GM12878 (cell line): Measurements from ENCODE around the gene TRIM61. TPM values are rescaled to one million over a fixed set of nuclear protein-coding genes. Genes with fewer than 3 reads are reported as not detected.
A peak's percentile ranks its signal among the peaks of the same experiment; 100 is the strongest.

Experiments
- ATF3 ChIP-seq: IDR thresholded peaks from 2 replicates; pipeline ENCODE4 v1.6.1; 2011; ENCODE audit warnings: low read depth, mild to moderate bottlenecking, low read length, moderate library complexity, borderline replicate concordance; ENCODE audit errors: extremely low read depth
- BRCA1 ChIP-seq: IDR thresholded peaks from 2 replicates; pipeline ENCODE4 v1.6.1; 2011; ENCODE audit warnings: low read depth, low read length, improper control_type of control experiment
- CBX3 ChIP-seq: fragments of 200-600 bp; sonication (generic); IDR thresholded peaks from 2 replicates; pipeline ENCODE4 v1.6.1; 2016; ENCODE audit warnings: low read depth, borderline replicate concordance
- CBX5 ChIP-seq: sonication (generic); IDR thresholded peaks from 2 replicates; pipeline ENCODE4 v1.6.1; 2016; ENCODE audit warnings: low read depth, moderate library complexity, mild to moderate bottlenecking, inconsistent platforms
- CEBPB ChIP-seq, 2 experiments: fragments of 150-350 bp in 1 of 2; IDR thresholded peaks; 2 replicates each; pipeline ENCODE4 v1.6.1; 2012 to 2014; ENCODE audit warnings: low read depth in 2 of 2, low read length in 2 of 2, borderline replicate concordance in 1 of 2, inconsistent platforms in 1 of 2
- CREM ChIP-seq: IDR thresholded peaks from 2 replicates; pipeline ENCODE4 v1.6.1; 2014; ENCODE audit warnings: antibody characterized with exemption, low read depth
- DPF2 ChIP-seq: fragments of 450-650 bp; IDR thresholded peaks from 2 replicates; pipeline ENCODE4 v1.6.1; 2017; ENCODE audit warnings: mild to moderate bottlenecking
- FOXK2 ChIP-seq: fragments of 450-650 bp; IDR thresholded peaks from 2 replicates; pipeline ENCODE4 v1.6.1; 2017; ENCODE audit warnings: mild to moderate bottlenecking, moderate library complexity
- MTA2 ChIP-seq: fragments of 450-650 bp; IDR thresholded peaks from 2 replicates; pipeline ENCODE4 v1.6.1; 2016; ENCODE audit warnings: low read depth, mild to moderate bottlenecking, moderate library complexity
- MTA3 ChIP-seq: IDR thresholded peaks from 2 replicates; pipeline ENCODE4 v1.6.1; 2012; ENCODE audit warnings: low read length, inconsistent platforms, borderline replicate concordance
- MYB ChIP-seq: fragments of 150-350 bp; IDR thresholded peaks from 2 replicates; pipeline ENCODE4 v1.6.1; 2014; ENCODE audit warnings: mild to moderate bottlenecking, low read depth, low read length, borderline replicate concordance
- PAX8 ChIP-seq: fragments of 450-650 bp; IDR thresholded peaks from 2 replicates; pipeline ENCODE4 v1.6.1; 2017; ENCODE audit warnings: mild to moderate bottlenecking, moderate library complexity
- POLR2AphosphoS5 ChIP-seq: IDR thresholded peaks from 2 replicates; pipeline ENCODE4 v1.6.1; 2011; ENCODE audit warnings: mild to moderate bottlenecking, low read length, inconsistent platforms
- REST ChIP-seq: IDR thresholded peaks from 2 replicates; pipeline ENCODE4 v1.6.1; 2012; ENCODE audit warnings: mild to moderate bottlenecking, low read depth, low read length
- RFX5 ChIP-seq: IDR thresholded peaks from 2 replicates; pipeline ENCODE4 v1.6.1; 2011; ENCODE audit warnings: low read depth, low read length, improper control_type of control experiment
- RUNX3 ChIP-seq: IDR thresholded peaks from 2 replicates; pipeline ENCODE4 v1.6.1; 2012; ENCODE audit warnings: low read length, inconsistent platforms
- SKIL ChIP-seq: fragments of 450-650 bp; IDR thresholded peaks from 2 replicates; pipeline ENCODE4 v1.6.1; 2017; ENCODE audit warnings: mild to moderate bottlenecking, low read depth, inconsistent platforms; ENCODE audit not compliant: poor library complexity, severe bottlenecking
- SMARCA5 ChIP-seq: fragments of 450-650 bp; IDR thresholded peaks from 2 replicates; pipeline ENCODE4 v1.6.1; 2017; ENCODE audit warnings: mild to moderate bottlenecking
- ZNF687 ChIP-seq: fragments of 450-650 bp; IDR thresholded peaks from 2 replicates; pipeline ENCODE4 v1.6.1; 2017; ENCODE audit warnings: mild to moderate bottlenecking, moderate library complexity
- ZZZ3 ChIP-seq: IDR thresholded peaks from 2 replicates; pipeline ENCODE4 v1.6.1; 2011; ENCODE audit warnings: low read depth; ENCODE audit not compliant: control insufficient read depth, insufficient read length
- polyA plus RNA-seq, 11 experiments: library from polyadenylated mRNA; depleted of rRNA in 4 of 11; unstranded in 6 of 11; stranded (reverse) in 5 of 11; fragments of >200 nt; fragmentation: Nextera tagmentation in 4 of 11; fragmentation: Illumina TruSeq in 1 of 11; extraction: Ambion mirVana in 4 of 11; extraction: Trizol in 1 of 11; gene quantifications; 1 replicate in 1 of 11; 2 replicates in 10 of 11; pipeline versions ENCODE4 v1.2.1 to v1.2.3, GENCODE V29; 2011 to 2016; ENCODE audit warnings: inconsistent platforms in 2 of 11, missing spikeins in 2 of 11, low read depth in 1 of 11
- total RNA-seq, 4 experiments: library from RNA; depleted of rRNA in 3 of 4; stranded (reverse); fragments of >200 nt in 3 of 4; fragmentation: Illumina TruSeq in 1 of 4; extraction: Trizol in 1 of 4; gene quantifications; 2 replicates each; pipeline versions ENCODE4 v1.2.1 to v1.2.3, GENCODE V29; 2013 to 2021

Gene TRIM61
- total and polyA plus RNA-seq, 10 of the 15 experiments (the other 5 are each of a cell fraction or from before 2014, with no cell fraction given): 3.2 to 10.9 (median 5.7) TPM

GRCh38 chr4:164977243-164978164 is at the start of gene TRIM61 (continued):
- TF ChIP-seq ZNF687 (0 out of 2 replicates have a peak, but pooled peaks have one; percentile 27), CBX5 (no peak), CREM (0 out of 2 replicates have a peak, but pooled peaks have one; percentile 7), POLR2AphosphoS5 (peak; percentile 83), MYB (no peak), CBX3 (no peak), FOXK2 (no peak), ZZZ3 (no peak), PAX8 (no peak), RFX5 (no peak), ATF3 (no peak), DPF2 (no peak), REST (no peak), SKIL (no peak), CEBPB (IDR thresholded peaks at IDR 0.05; ENCODE audit: borderline replicate concordance in 1 of 2, low read depth in 2 of 2, low read length in 2 of 2) (no peak), MTA3 (no peak; the same call in 1 of the 2 replicates), RUNX3 (peak; percentile 43), SMARCA5 (no peak), BRCA1 (no peak), MTA2 (no peak)
